WERI-Rb-1 (cell line): ENCODE results near the gene TRAP1.

Experiments
- DNase-seq: peaks from one replicate; pipeline ENCODE4 v3.0.0-alpha.2; 2020
- H3K27ac ChIP-seq: fragments of 250-450 bp; sonication (Bioruptor Pico); 2 replicates; pipeline ENCODE4 v1.5.1; 2020; ENCODE audit warnings: mild to moderate bottlenecking, moderate library complexity
- H3K27me3 ChIP-seq: fragments of 250-450 bp; sonication (Bioruptor Pico); 2 replicates; pipeline ENCODE4 v1.5.1; 2021; ENCODE audit warnings: mild to moderate bottlenecking, low read depth, moderate library complexity; ENCODE audit not compliant: insufficient read depth, severe bottlenecking
- H3K36me3 ChIP-seq: fragments of 250-450 bp; sonication (Bioruptor Pico); 2 replicates; pipeline ENCODE4 v1.5.1; 2020; ENCODE audit warnings: mild to moderate bottlenecking, moderate library complexity
- H3K4me3 ChIP-seq: 2 replicates; pipeline ENCODE4 v1.5.1; 2011; ENCODE audit warnings: low read depth, mild to moderate bottlenecking, control low read depth, low read length
- H3K9me3 ChIP-seq: fragments of 250-450 bp; sonication (Bioruptor Pico); 2 replicates; pipeline ENCODE4 v1.5.1; 2021; ENCODE audit warnings: mild to moderate bottlenecking, moderate library complexity; ENCODE audit not compliant: severe bottlenecking
- TF ChIP-seq, protein P1 (sequence below): IDR thresholded peaks from 2 replicates; pipeline ENCODE4 v1.5.1; 2011; ENCODE audit warnings: low read depth, mild to moderate bottlenecking, control low read depth, inconsistent platforms, low read length

Gene TRAP1

GRCh38 chr16:3681206-3681605 lies 36.1 kb downstream of the TRAP1 start:
- TF ChIP-seq, protein P1, sequence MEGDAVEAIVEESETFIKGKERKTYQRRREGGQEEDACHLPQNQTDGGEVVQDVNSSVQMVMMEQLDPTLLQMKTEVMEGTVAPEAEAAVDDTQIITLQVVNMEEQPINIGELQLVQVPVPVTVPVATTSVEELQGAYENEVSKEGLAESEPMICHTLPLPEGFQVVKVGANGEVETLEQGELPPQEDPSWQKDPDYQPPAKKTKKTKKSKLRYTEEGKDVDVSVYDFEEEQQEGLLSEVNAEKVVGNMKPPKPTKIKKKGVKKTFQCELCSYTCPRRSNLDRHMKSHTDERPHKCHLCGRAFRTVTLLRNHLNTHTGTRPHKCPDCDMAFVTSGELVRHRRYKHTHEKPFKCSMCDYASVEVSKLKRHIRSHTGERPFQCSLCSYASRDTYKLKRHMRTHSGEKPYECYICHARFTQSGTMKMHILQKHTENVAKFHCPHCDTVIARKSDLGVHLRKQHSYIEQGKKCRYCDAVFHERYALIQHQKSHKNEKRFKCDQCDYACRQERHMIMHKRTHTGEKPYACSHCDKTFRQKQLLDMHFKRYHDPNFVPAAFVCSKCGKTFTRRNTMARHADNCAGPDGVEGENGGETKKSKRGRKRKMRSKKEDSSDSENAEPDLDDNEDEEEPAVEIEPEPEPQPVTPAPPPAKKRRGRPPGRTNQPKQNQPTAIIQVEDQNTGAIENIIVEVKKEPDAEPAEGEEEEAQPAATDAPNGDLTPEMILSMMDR: no peak
- DNase-seq: no peak
- Histone ChIP-seq H3K36me3 (peaks cover 93% of the 10 kb centered on the region), H3K27me3 (no peaks in the 10 kb centered on the region), H3K27ac (no peak overlapping the region), H3K9me3 (no peaks in the 10 kb centered on the region), H3K4me3 (no peak overlapping the region)

DNA sequence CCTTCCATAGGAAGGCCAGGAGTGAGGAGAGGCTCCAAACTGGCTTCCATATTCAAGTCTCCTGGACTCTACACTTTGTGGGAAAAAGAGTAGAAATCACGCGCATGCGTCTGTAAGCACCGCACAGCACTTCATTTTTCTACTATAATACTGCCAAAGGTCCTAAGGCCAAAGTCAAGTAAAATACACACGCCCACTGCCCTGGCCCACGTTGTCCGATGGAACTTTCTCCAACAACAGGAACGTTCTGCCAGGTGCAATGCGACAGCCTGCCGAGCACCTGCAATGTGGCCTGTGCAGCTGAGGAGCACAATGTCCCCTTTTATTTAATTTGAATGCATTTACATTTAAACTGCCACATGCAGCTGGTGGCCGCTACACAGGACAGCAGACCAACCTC lies 39.3 kb downstream of the TRAP1 start:
- Histone ChIP-seq H3K27me3 (no peaks in the 10 kb centered on the region), H3K36me3 (peaks cover 92% of the 10 kb centered on the region), H3K27ac (no peak overlapping the region), H3K4me3 (no peak overlapping the region), H3K9me3 (no peaks in the 10 kb centered on the region)
- TF ChIP-seq, protein P1: no peak
- no peak for DNase-seq

DNA sequence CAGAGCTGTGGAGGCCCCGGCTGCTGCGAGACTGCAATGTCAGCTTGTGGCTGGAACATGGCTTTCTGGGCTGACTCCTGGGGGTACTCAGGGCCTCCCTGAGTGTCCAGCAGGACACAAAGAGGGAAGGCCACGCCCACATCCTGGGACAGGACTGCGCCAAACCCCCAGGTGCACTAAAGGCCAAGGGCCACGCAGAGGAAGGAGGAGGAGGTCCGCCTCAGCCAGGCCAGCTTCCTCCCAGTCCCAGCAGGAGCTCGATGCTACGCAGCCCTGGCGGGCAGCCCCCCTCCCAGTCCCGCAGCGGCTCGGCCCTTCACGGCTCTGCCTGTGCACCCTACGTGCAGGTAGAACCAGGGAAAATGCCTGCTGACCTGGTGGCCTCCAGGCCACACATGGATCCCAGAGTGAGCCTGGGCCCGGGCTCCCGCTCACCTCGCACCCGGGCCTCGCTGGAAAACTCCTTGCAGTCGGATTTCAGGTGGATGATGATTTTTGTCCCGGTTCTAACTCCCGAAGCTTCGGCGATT lies 41.7 kb downstream of the TRAP1 start:
- TF ChIP-seq, protein P1: no peak
- H3K4me3 ChIP-seq: no peak overlapping the region
- H3K36me3 ChIP-seq: peaks cover 92% of the 10 kb centered on the region
- no peak for DNase-seq
- no peaks in the 10 kb centered on the region for H3K27me3 ChIP-seq
- H3K27ac ChIP-seq: no peak overlapping the region
- H3K9me3 ChIP-seq: no peaks in the 10 kb centered on the region

DNA sequence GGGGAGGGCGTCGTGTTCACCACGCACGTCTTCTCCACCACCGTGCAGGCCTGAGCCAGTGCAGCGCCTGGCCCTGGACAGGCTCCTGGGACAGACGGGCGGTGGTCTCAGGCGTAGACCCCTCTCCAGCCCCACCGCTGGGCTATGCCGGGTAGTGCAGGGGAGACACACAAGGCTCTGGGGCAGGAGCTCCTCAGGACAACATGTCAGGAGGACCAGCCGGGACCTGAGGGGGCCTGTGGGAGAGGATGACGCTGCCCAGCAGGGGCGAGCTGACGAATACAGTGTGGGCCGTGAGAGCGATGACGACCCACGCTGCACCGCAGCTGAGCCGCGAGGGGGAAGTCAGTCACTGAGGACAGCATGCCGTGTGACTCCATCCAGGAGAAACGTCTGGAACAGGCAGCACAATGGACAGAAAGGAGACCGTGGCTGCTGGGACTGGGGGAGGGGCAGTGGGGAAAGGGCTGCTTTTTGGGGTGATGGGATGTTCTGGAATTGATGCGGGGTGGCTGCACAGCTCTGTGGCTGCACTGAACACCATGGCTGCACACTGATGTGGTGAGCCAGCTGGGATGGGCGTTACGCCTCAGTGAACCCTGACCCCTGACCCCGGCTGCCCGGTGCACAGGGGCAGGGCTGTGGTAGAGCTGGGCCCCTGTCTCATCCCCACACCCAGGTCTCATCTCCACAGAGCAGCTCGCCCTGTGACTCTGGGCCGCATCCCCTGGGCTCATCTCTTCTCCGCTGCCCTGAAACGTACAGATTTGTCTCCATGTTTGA lies 42.6 kb downstream of the TRAP1 start:
- TF ChIP-seq, protein P1: no peak
- Histone ChIP-seq H3K27ac (no peak overlapping the region), H3K36me3 (peaks cover 84% of the 10 kb centered on the region), H3K4me3 (no peak overlapping the region), H3K27me3 (no peaks in the 10 kb centered on the region), H3K9me3 (no peaks in the 10 kb centered on the region)
- DNase-seq: no peak

- no peaks in the 10 kb centered on the region for H3K27me3 ChIP-seq
- H3K9me3 ChIP-seq: no peaks in the 10 kb centered on the region
- H3K36me3 ChIP-seq: peaks cover 82% of the 10 kb centered on the region
- TF ChIP-seq, protein P1: no peak
- no peak overlapping the region for H3K27ac ChIP-seq
- H3K4me3 ChIP-seq: no peak overlapping the region
- no peak for DNase-seq
Measured at GRCh38 chr16:3673676-3674377, 43.5 kb downstream of the TRAP1 start.
